GM19351 (cell line): ENCODE results near the gene NECAP2.

Experiments
- ATAC-seq: cut with Tn5 transposase; IDR thresholded peaks from one replicate; pipeline ENCODE4 v1.9.1; 2021; ENCODE audit warnings: mild to moderate bottlenecking, moderate library complexity; ENCODE audit not compliant: unreplicated experiment

NECAP2 gene, protein sequence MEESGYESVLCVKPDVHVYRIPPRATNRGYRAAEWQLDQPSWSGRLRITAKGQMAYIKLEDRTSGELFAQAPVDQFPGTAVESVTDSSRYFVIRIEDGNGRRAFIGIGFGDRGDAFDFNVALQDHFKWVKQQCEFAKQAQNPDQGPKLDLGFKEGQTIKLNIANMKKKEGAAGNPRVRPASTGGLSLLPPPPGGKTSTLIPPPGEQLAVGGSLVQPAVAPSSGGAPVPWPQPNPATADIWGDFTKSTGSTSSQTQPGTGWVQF

GRCh38 chr1:16440470-16441281 is at the start of gene NECAP2:
Gene NECAP2, plus strand, starts transcription at chr1:16440724. Its CDS starts 38 bp downstream, at chr1:16440762.
- peak; percentile 86 for ATAC-seq

DNA sequence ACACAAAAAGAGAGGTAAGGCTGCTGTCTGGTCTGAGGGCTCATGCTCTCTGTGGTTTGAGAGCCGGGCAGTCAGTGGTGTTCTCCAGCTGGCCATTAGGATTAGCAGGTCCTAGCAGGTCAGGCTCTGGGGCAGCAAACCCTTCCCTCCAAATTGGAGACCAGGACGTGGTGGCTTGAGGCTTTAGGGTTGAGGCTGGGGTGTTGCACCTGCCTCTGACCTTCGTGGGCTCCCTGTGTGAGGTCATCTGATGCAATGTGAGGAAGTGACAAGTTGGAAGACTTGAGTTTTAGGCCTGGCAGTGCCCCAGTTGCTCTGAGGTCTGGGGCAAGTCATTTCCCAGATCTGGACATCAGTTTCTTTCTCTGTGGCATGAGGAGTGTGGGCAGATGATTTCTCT is 49.1 kb upstream of the NECAP2 start:
- no peak for ATAC-seq

- ATAC-seq: no peak
These were observed 47.6 kb upstream of the NECAP2 start for GRCh38 chr1:16392740-16393569.

DNA sequence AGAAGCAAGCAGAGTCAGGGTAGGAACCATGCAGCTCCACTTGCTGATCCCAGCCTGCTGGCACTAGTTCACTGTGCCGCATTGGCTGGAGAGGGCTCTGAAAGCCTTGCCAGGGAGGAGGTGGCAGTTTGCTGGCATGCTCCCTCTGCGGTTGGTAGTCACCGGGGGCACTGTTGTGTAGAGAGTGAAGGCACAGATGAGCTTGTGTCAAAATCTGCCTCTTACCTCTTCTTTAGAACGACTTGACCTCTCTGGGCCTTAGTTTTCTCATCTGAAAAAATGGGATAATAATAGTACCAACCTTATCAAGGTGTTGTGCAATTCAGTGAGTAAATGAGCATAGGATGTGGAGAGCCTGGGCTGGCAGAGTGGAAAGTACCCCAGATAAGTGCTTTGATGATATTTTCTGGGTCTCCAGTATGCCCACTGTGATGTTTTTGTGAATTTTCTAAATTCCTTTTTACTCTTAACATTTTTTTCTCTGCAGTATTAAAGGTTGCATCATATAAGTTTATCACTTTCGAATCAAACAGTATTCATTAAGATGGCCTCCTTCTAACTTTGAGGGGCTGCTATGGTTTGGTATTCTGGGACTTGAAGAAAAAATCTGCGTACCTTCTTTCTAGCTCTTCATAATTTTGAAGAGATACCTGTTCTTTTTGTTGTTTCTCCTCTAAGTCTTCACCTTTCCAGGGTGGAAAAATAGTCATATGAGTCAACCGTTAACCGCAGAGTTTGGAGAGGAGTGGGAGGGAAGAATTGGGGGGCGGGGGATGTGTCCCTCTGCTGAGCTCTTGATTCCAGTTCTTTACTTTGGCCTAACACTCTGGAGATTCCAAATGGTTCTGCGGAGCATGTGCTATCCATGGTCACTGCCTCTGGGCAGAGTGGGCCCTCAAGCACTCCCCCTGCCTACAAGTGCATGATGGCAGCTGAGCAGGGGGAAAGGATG is 46.7 kb upstream of the NECAP2 start:
- no peak for ATAC-seq

DNA sequence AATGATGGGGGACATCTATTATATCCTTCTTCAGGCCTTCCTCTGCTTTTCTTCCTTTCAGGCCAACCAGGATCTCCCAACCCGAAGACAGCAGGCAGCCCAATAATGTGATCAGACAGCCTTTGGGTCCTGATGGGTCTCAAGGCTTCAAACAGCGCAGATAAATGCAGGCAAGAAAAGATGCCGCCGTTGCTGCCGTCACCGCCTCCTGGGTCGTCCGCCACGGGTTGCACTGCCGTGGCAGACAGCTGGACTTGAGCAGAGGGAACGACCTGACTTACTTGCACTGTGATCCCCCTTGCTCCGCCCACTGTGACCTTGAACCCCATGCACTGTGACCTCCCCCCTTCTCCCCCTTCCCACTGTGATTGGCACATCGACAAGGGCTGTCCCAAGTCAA is 45.5 kb upstream of the NECAP2 start:
- no peak for ATAC-seq

- no peak for ATAC-seq
These were observed 43.9 kb upstream of the NECAP2 start for GRCh38 chr1:16396591-16396990.

GRCh38 chr1:16397120-16397519 is 43.4 kb upstream of the NECAP2 start:
- no peak for ATAC-seq

- ATAC-seq: no peak
These were observed 42.1 kb upstream of the NECAP2 start for GRCh38 chr1:16398371-16398953.

- ATAC-seq: no peak
These were observed 37.8 kb upstream of the NECAP2 start for GRCh38 chr1:16402742-16403141.

DNA sequence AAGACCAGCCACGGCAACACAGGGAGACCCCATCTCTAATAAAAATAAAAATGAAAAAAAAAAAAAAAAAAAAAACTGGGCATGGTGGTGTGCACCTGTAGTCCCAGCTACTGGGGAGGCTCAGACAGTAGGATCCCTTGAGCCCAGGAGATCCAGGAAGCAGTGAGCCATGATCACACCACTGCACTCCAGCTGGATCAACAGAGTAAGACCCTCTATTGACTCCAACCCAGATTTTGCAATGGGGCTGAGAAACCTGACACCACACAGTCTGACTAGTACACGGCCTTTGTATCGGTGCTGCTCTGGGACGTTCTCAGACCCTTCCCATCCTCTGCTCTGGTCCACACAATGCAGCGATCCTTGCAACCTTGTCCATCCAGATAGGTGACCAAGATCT is 35.1 kb upstream of the NECAP2 start:
- no peak for ATAC-seq

DNA sequence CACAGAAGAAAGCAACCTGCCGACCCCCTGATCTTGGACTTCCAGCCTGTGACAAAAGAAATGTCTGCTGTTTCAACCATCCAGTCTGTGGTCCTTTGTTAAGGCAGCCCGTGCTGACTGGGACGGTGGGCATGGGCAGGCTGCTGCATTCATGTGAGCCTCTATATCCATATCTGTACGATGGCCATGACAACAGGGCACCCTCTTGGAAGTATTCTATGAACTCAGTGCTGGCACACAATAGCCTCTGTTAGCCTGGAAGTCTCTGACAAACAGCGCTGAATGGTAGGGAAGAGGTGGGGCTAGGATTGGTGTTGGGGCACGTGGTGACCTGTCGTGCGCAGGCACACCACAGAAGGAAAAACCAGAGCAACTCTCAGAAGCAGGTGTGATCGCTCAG is 33.7 kb upstream of the NECAP2 start:
- no peak for ATAC-seq

- no peak for ATAC-seq
These were observed 30.9 kb upstream of the NECAP2 start for GRCh38 chr1:16409536-16410152.

DNA sequence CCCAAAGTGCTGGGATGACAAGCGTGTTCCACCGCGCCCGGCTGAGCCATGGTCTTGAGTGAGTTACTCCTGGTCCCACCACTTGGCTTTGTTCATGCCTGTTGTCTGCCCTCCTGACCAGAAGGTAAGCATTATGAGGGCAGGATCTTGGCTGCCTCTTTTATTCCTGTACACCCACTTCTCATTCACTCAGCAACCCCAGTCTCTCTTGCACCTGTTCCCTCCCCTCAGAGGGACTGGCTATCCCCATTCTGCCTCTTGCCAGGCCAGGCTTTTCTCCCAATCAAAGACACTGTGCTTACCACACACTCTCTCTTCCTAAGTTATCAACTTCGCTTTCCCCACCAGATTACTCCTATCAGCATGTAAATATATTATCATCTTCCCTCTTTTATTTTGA is 29.7 kb upstream of the NECAP2 start:
- no peak for ATAC-seq

- no peak for ATAC-seq
These were observed 27.3 kb upstream of the NECAP2 start for GRCh38 chr1:16413191-16413590.

DNA sequence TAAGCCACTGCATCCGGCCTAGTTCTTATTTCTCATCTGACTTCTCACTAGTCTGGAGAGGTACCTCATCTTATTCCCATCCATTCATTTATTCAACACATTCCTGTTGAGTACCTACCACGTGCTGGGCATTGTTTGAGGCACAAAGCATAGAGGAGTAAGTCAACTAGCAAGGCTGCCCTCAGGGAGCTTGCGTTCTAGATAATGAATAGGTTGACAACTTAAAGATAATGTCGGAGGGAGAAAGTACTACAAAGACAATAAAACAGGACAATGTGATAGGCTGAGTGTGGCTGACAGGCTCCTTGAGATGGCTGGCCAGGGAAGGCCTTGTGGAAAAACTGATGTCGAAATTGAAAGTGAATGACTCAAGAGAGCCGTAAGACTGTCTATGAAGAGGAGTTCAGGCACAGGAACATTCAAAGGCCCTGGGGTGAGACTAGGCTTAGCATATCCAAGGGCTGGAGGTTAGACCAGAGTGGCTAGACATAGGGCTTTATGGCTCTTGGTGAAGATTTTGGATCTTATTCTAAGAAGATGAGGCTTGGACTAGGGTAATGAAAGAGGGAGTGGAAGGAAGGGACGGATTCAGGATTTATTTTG is 21.6 kb upstream of the NECAP2 start:
- ATAC-seq: no peak

- peak; percentile 64 for ATAC-seq
These were observed 20.0 kb upstream of the NECAP2 start for GRCh38 chr1:16420424-16421118.

GRCh38 chr1:16421201-16421600 is 19.3 kb upstream of the NECAP2 start:
- no peak for ATAC-seq

DNA sequence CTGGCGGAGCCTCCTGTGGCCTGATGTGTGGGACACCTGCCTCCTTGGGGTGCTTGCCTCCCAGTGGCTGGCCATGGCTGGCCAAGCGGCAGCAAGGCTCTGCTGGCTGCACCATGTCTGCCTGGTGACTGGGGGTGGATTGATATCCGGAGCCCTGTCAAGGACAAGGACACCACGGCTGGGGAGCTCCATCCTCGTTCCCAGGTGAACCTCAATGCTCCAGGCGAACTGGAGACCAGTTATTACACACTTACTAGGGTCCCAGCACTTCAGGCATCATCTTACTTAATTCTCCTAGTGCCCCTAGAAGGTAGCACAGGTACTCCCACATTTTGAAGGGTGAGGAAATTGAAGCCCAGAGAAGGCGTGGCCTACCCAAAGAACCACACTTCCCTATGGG is 18.5 kb upstream of the NECAP2 start:
- no peak for ATAC-seq
